Hepatocyte (in vitro differentiated cells): ENCODE measurements around the gene ADNP2.

Source experiments
- CTCF ChIP-seq: fragments of 200-600 bp; sonication (generic); IDR thresholded peaks from 2 replicates; pipeline ENCODE4 v1.5.1; 2016; ENCODE audit warnings: antibody characterized with exemption, mild to moderate bottlenecking; ENCODE audit not compliant: poor library complexity
- EZH2phosphoT487 ChIP-seq: fragments of 200-600 bp; sonication (generic); IDR thresholded peaks from one replicate; pipeline ENCODE4 v1.6.1; 2018; ENCODE audit warnings: antibody characterized with exemption, mild to moderate bottlenecking, low read depth, moderate library complexity; ENCODE audit not compliant: unreplicated experiment, severe bottlenecking

DNA sequence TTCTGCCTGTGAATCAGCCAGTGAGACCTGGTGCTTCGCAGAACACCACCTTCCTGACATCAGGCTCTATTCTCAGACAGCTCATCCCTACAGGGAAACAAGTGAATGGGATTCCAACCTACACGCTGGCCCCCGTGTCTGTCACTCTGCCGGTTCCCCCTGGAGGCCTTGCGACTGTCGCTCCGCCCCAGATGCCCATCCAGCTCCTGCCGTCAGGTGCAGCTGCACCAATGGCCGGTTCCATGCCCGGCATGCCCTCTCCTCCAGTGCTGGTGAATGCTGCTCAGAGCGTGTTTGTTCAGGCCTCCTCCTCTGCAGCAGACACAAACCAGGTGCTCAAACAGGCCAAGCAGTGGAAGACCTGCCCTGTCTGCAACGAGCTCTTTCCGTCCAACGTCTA, 28.1 kb downstream of the ADNP2 start:
- TF ChIP-seq CTCF (no peak), EZH2phosphoT487 (no peak)
